ENCODE results near the gene SYNJ1. TPM values are rescaled to one million over a fixed set of nuclear protein-coding genes. Genes with fewer than 3 reads are reported as not detected.

The SYNJ1 gene
- total and polyA plus RNA-seq, 2 of the 13 experiments (the other 11 are each of a cell fraction or from before 2014, with no cell fraction given) = 2.0 to 2.7 TPM

- peak; percentile 100 for FAIRE-seq
- H3K27ac ChIP-seq (ENCODE audit: extremely low read length, insufficient read depth, low read length) = peak overlapping the region; percentile 84
- H3K4me2 ChIP-seq (ENCODE audit: low read depth, low read length) = peak overlapping the region; percentile 71
- peak overlapping the region; percentile 57 for H3K9ac ChIP-seq (ENCODE audit: insufficient read depth, low read depth, low read length)
- peak; percentile 98 for DNase-seq (ENCODE audit: low spot score)
- ATAC-seq = peak; percentile 93
- POLR2A ChIA-PET = interaction anchor here (0.7 to 1.7 kb wide), 5 partner anchors 8 to 23 kb away, joined by 3 to 9 read pairs (median 6); partner anchors contain the start of genes CFAP298 and TCP10L
- H3K4me1 ChIP-seq (ENCODE audit: insufficient read depth, low read length) = peaks cover 69% of the 10 kb centered on the region
- H3K36me3 ChIP-seq (replicated peaks in 1 of 2; ENCODE audit: control insufficient read depth in 1 of 2, insufficient read depth in 2 of 2, low read length in 2 of 2) = no peaks in the 10 kb centered on the region
- H3K4me3 ChIP-seq (replicated peaks in 1 of 3; ENCODE audit: insufficient read depth in 1 of 3, low read depth in 2 of 3, low read length in 3 of 3) = peak overlapping the region in 2 of 3 experiments; percentile 35 to 59; a peak in 3 of 6 replicates
- intact Hi-C loops (cut with micrococcal nuclease; ENCODE audit: unreplicated experiment) = loop anchor here (10.0 kb wide), 1 partner anchor 1612 kb away; no protein-coding TSS in a partner anchor
- BruUV-seq (replicated peaks) = no TSS peak
- no peaks in the 10 kb centered on the region for H3K79me2 ChIP-seq (ENCODE audit: insufficient read depth, low read length)
- in situ Hi-C loops (cut with HindIII; ENCODE audit: extremely low pct_ligation_motif_present, low pct_unique_long_range_greater_than_20kb) = loop anchor here (5.0 kb wide), 1 partner anchor 181 kb away; the partner anchor contains the start of gene EVA1C
- H4K20me1 ChIP-seq (ENCODE audit: insufficient read depth, low read length) = no peaks in the 10 kb centered on the region
- H3K9me3 ChIP-seq (ENCODE audit: low read length) = no peaks in the 10 kb centered on the region
- CTCF ChIA-PET (ENCODE audit: low intra/inter-chr PET ratio, low total read pairs) = no interaction called here
- no peak overlapping the region for H2AFZ ChIP-seq (ENCODE audit: low read length)
- 1% methylated on average over 9 of the region's 10 CpGs for WGBS (ENCODE audit: low lambda C conversion rate)
- no peaks in the 10 kb centered on the region for H3K27me3 ChIP-seq (ENCODE audit: control insufficient read depth in 1 of 2, insufficient read depth in 2 of 2, low read length in 2 of 2)
- TF ChIP-seq NFYB (CRISPR knock-in tag; IDR thresholded peaks at IDR 0.05) (no peak), ZNF598 (CRISPR knock-in tag; IDR thresholded peaks at IDR 0.05; ENCODE audit: borderline replicate concordance) (0 out of 2 replicates have a peak, but pooled peaks have one; percentile 57), ATF7 (IDR thresholded peaks at IDR 0.05) (no peak), ATF7 (CRISPR knock-in tag; IDR thresholded peaks at IDR 0.05) (peak; percentile 43; the same call in 1 of the 2 replicates), RFX5 (IDR thresholded peaks at IDR 0.05; ENCODE audit: low read depth, low read length) (no peak), ZFP36 (IDR thresholded peaks at IDR 0.05; ENCODE audit: borderline replicate concordance, low read depth, low read length, partially characterized antibody) (no peak), GZF1 (CRISPR knock-in tag; IDR thresholded peaks at IDR 0.05) (no peak), ZSCAN12 (CRISPR knock-in tag; IDR thresholded peaks at IDR 0.05) (no peak), ZNF326 (CRISPR knock-in tag; IDR thresholded peaks at IDR 0.05; ENCODE audit: borderline replicate concordance) (no peak), MTF1 (CRISPR knock-in tag; IDR thresholded peaks at IDR 0.05) (no peak), ETV5 (CRISPR knock-in tag; IDR thresholded peaks at IDR 0.05; ENCODE audit: borderline replicate concordance) (peak; percentile 78; the same call in 1 of the 2 replicates), ZMYM4 (CRISPR knock-in tag; IDR thresholded peaks at IDR 0.05) (peak; percentile 90), U2AF2 (IDR thresholded peaks at IDR 0.05; ENCODE audit: low read depth, low read length) (no peak), ZMYM3 (CRISPR knock-in tag; IDR thresholded peaks at IDR 0.05) (peak; percentile 96), EHMT2 (IDR thresholded peaks at IDR 0.05; ENCODE audit: borderline replicate concordance, low read depth, low read length) (no peak; the same call in 1 of the 2 replicates), ZNF367 (CRISPR knock-in tag; IDR thresholded peaks at IDR 0.05; ENCODE audit: borderline replicate concordance) (no peak), SNAI1 (CRISPR knock-in tag; IDR thresholded peaks at IDR 0.05; ENCODE audit: borderline replicate concordance) (0 out of 2 replicates have a peak, but pooled peaks have one; percentile 57), SIX1 (CRISPR knock-in tag; IDR thresholded peaks at IDR 0.05; ENCODE audit: borderline replicate concordance) (peak; percentile 65; the same call in 1 of the 2 replicates), HMG20A (CRISPR knock-in tag; IDR thresholded peaks at IDR 0.05; ENCODE audit: borderline replicate concordance) (peak; percentile 100), YY1 (IDR thresholded peaks at IDR 0.05; ENCODE audit: insufficient read depth, insufficient replicate concordance, low read depth, low read length) (no peak), ELF1 (CRISPR knock-in tag; IDR thresholded peaks at IDR 0.05) (peak; percentile 42; the same call in 1 of the 2 replicates), ZNF546 (CRISPR knock-in tag; conservative IDR thresholded peaks at IDR 0.05) (no peak), SMC3 (IDR thresholded peaks at IDR 0.05; ENCODE audit: low read length) (peak; percentile 43; the same call in 1 of the 2 replicates), SMARCE1 (IDR thresholded peaks at IDR 0.05; ENCODE audit: borderline replicate concordance) (no peak), ZBTB1 (CRISPR knock-in tag; IDR thresholded peaks at IDR 0.05; ENCODE audit: borderline replicate concordance) (no peak)
- TF ChIP-seq, protein P1, sequence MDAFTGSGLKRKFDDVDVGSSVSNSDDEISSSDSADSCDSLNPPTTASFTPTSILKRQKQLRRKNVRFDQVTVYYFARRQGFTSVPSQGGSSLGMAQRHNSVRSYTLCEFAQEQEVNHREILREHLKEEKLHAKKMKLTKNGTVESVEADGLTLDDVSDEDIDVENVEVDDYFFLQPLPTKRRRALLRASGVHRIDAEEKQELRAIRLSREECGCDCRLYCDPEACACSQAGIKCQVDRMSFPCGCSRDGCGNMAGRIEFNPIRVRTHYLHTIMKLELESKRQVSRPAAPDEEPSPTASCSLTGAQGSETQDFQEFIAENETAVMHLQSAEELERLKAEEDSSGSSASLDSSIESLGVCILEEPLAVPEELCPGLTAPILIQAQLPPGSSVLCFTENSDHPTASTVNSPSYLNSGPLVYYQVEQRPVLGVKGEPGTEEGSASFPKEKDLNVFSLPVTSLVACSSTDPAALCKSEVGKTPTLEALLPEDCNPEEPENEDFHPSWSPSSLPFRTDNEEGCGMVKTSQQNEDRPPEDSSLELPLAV (CRISPR knock-in tag; conservative IDR thresholded peaks at IDR 0.05; ENCODE audit: low read depth) = no peak
Measured at GRCh38 chr21:32592929-32593502, 134.8 kb downstream of the SYNJ1 start.
